BE2C (cell line): ENCODE measurements around the gene TSHZ3. TPM values are rescaled to one million over a fixed set of nuclear protein-coding genes. Genes with fewer than 3 reads are reported as not detected.

Experiments
- DNase-seq: peaks from one replicate; pipeline ENCODE4 v3.0.0-alpha.2; 2020
- H3K27me3 ChIP-seq: fragments of 250-450 bp; sonication (Bioruptor Pico); 2 replicates; pipeline ENCODE4 v1.5.1; 2020; ENCODE audit warnings: mild to moderate bottlenecking
- H3K36me3 ChIP-seq: fragments of 250-450 bp; sonication (Bioruptor Pico); 2 replicates; pipeline ENCODE4 v1.5.1; 2020; ENCODE audit warnings: mild to moderate bottlenecking
- H3K4me1 ChIP-seq: fragments of 250-450 bp; sonication (Bioruptor Pico); 2 replicates; pipeline ENCODE4 v1.5.1; 2020
- H3K4me3 ChIP-seq: 2 replicates; pipeline ENCODE4 v1.5.1; 2011; ENCODE audit warnings: low read depth, low read length
- H3K9me3 ChIP-seq: fragments of 250-450 bp; sonication (Bioruptor Pico); 2 replicates; pipeline ENCODE4 v1.5.1; 2020
- polyA plus RNA-seq: library from polyadenylated mRNA; unstranded; fragments of >200 nt; gene quantifications from one replicate; pipeline ENCODE4 v1.2.1, GENCODE V29; 2012; ENCODE audit warnings: low read depth, missing spikeins; ENCODE audit not compliant: insufficient read length, insufficient read depth
- TF ChIP-seq, protein P1 (sequence below): IDR thresholded peaks from 2 replicates; pipeline ENCODE4 v1.5.1; 2012; ENCODE audit warnings: mild to moderate bottlenecking, low read depth, low read length

Gene TSHZ3, protein sequence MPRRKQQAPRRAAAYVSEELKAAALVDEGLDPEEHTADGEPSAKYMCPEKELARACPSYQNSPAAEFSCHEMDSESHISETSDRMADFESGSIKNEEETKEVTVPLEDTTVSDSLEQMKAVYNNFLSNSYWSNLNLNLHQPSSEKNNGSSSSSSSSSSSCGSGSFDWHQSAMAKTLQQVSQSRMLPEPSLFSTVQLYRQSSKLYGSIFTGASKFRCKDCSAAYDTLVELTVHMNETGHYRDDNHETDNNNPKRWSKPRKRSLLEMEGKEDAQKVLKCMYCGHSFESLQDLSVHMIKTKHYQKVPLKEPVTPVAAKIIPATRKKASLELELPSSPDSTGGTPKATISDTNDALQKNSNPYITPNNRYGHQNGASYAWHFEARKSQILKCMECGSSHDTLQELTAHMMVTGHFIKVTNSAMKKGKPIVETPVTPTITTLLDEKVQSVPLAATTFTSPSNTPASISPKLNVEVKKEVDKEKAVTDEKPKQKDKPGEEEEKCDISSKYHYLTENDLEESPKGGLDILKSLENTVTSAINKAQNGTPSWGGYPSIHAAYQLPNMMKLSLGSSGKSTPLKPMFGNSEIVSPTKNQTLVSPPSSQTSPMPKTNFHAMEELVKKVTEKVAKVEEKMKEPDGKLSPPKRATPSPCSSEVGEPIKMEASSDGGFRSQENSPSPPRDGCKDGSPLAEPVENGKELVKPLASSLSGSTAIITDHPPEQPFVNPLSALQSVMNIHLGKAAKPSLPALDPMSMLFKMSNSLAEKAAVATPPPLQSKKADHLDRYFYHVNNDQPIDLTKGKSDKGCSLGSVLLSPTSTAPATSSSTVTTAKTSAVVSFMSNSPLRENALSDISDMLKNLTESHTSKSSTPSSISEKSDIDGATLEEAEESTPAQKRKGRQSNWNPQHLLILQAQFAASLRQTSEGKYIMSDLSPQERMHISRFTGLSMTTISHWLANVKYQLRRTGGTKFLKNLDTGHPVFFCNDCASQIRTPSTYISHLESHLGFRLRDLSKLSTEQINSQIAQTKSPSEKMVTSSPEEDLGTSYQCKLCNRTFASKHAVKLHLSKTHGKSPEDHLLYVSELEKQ
- 11.6 TPM for polyA plus RNA-seq

DNA sequence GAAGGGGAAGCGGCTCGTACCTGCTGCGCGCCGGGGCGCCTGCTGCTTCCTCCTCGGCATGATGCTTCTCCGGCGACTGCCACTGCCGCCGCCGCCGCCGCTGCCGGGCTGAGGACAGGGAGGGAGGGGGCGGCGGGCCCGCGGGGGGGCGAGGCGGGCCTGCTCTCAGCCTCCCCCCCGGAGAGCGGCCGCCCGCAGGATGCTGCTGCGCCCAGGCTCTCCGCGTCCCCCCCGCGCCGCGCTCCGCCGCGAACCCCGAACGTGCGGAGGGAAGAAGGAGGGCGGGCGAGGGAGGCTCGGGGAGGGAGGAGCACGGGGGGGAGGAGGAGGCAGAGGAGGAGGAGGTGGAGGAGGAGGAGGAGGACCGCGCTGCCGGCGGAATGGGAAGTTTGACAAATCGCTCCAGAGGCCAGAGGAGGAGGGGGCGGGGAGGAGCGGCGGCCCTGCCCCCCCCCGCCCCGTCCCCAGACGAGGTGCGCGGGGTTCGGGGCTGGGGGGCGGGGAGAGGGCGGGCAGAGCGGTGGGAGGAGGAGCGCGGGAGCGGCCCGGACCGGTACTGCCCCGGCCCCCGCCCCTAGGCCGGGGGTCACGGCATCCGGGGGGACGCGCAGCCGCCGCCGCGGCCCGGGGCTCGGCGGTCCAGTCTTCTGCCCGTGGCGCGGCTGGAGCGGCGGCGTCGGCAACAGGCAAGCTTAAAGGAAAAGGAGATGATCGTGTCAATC is at the start of gene TSHZ3:
Gene TSHZ3, minus strand, starts transcription at position 277 of the 722 bp plus-strand sequence. Its CDS starts 217 bp downstream, at position 60.
- Histone ChIP-seq H3K36me3 (no peaks in the 10 kb centered on the region), H3K4me3 (peak within 1 kb of the TSS; percentile 63), H3K27me3 (peaks cover 55% of the 10 kb centered on the region), H3K9me3 (no peaks in the 10 kb centered on the region), H3K4me1 (0 out of 2 replicates have a peak, but pooled peaks cover 5% of the 10 kb centered on the region)
- DNase-seq = peak; percentile 47
- TF ChIP-seq, protein P1, sequence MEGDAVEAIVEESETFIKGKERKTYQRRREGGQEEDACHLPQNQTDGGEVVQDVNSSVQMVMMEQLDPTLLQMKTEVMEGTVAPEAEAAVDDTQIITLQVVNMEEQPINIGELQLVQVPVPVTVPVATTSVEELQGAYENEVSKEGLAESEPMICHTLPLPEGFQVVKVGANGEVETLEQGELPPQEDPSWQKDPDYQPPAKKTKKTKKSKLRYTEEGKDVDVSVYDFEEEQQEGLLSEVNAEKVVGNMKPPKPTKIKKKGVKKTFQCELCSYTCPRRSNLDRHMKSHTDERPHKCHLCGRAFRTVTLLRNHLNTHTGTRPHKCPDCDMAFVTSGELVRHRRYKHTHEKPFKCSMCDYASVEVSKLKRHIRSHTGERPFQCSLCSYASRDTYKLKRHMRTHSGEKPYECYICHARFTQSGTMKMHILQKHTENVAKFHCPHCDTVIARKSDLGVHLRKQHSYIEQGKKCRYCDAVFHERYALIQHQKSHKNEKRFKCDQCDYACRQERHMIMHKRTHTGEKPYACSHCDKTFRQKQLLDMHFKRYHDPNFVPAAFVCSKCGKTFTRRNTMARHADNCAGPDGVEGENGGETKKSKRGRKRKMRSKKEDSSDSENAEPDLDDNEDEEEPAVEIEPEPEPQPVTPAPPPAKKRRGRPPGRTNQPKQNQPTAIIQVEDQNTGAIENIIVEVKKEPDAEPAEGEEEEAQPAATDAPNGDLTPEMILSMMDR = no peak

DNA sequence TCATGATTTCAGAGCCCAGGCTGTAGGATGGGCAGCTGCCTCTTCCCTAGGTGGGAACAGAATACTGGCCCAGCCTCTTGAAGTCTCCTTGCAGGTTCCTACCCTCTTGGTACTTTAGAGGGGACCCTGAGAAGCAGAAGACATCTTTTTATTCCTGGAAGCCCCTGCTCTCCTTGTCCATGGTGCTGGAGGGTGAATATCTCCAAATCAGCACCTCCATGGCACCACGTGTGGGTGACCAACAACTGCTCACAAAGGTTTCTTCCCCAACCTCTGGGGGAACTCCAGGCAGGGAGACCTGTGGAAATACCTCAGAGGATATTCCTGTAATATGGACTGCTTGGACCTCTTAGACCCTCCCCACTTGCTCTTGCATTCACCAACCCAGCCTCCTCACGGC is 48.1 kb upstream of the TSHZ3 start:
- DNase-seq = no peak
- Histone ChIP-seq H3K4me1 (no peaks in the 10 kb centered on the region), H3K36me3 (no peaks in the 10 kb centered on the region), H3K9me3 (no peaks in the 10 kb centered on the region), H3K27me3 (no peaks in the 10 kb centered on the region; the same call in 1 of the 2 replicates), H3K4me3 (no peak overlapping the region)
- TF ChIP-seq, protein P1 = no peak

DNA sequence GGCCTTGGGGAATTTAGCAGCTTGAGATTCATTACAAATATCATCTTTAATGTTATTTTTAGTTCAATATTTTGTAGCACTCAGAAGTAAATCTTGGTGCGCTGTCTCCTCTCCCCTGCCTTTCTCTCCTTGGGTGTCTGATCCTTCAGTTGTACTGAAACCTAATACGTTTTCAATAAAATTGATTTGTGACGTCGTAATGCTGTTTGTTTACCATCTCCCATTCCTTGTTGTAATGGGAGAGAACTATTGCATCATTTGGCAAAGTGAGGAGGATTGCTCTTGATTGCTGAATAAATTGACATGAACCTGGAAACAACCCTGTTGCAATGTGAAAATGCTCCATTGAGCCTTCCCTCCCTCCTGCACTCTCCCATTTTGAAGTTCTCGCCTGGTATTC is 43.2 kb upstream of the TSHZ3 start:
- Histone ChIP-seq H3K4me1 (no peaks in the 10 kb centered on the region), H3K9me3 (no peaks in the 10 kb centered on the region), H3K4me3 (no peak overlapping the region), H3K27me3 (no peaks in the 10 kb centered on the region; the same call in 1 of the 2 replicates), H3K36me3 (no peaks in the 10 kb centered on the region)
- DNase-seq = no peak
- TF ChIP-seq, protein P1 = no peak

DNA sequence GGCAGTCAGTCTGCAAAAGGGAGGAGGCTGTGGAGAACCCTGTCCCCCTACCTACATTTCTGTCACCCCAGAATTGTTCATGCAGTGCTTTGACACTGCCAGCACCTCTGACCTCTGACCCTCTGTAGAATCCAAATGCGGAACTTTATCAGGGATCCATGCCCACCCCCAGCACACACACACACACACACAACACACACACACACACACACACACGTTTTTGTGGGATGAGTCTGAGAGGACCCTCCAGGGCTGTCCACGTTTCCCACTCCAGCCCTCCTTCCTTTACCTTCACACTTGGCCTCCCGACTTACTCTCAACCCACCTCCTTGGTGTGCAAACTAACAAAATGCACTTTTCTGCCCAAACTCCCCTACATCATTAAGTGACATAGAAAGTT is 42.3 kb upstream of the TSHZ3 start:
- Histone ChIP-seq H3K4me3 (no peak overlapping the region), H3K36me3 (no peaks in the 10 kb centered on the region), H3K27me3 (no peaks in the 10 kb centered on the region; the same call in 1 of the 2 replicates), H3K4me1 (no peaks in the 10 kb centered on the region), H3K9me3 (no peaks in the 10 kb centered on the region)
- DNase-seq = no peak
- TF ChIP-seq, protein P1 = no peak

DNA sequence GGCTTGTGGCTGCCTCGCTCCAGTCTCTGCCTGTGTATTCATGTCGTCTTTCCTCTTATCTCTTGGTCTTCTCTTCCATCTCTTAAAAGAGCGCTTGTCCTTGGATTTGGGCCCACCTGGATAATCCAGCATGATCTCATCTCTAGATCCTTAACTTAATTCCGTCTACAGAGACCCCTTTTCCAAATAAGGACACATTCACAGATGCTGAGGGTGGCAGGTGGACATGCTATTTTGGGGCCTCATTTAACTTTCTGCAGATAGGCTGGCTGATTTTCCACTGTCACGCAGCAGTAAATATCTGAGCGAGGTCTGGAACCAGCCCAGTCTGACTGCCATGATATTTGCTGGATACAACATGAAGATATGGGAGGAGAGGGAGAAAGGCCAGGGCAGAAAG is 41.5 kb upstream of the TSHZ3 start:
- TF ChIP-seq, protein P1 = no peak

More for the DNA sequence above, 41.5 kb upstream of the TSHZ3 start:
- DNase-seq = no peak
- H3K27me3 ChIP-seq = no peaks in the 10 kb centered on the region
- no peaks in the 10 kb centered on the region for H3K36me3 ChIP-seq
- H3K4me3 ChIP-seq = no peak overlapping the region
- H3K4me1 ChIP-seq = no peaks in the 10 kb centered on the region
- no peaks in the 10 kb centered on the region for H3K9me3 ChIP-seq
